GM21447 (cell line): ENCODE measurements around the gene HTR2B.
A peak's percentile ranks its signal among the peaks of the same experiment; 100 is the strongest.
"Not testable (repeated sequence)": the region's sequence is repeated elsewhere in the genome, so short reads cannot be mapped to it uniquely, and the experiment has no call there.

ENCODE experiments used
- ATAC-seq: cut with Tn5 transposase; IDR thresholded peaks from one replicate; pipeline ENCODE4 v1.9.1; 2021; ENCODE audit not compliant: unreplicated experiment

Gene HTR2B

DNA sequence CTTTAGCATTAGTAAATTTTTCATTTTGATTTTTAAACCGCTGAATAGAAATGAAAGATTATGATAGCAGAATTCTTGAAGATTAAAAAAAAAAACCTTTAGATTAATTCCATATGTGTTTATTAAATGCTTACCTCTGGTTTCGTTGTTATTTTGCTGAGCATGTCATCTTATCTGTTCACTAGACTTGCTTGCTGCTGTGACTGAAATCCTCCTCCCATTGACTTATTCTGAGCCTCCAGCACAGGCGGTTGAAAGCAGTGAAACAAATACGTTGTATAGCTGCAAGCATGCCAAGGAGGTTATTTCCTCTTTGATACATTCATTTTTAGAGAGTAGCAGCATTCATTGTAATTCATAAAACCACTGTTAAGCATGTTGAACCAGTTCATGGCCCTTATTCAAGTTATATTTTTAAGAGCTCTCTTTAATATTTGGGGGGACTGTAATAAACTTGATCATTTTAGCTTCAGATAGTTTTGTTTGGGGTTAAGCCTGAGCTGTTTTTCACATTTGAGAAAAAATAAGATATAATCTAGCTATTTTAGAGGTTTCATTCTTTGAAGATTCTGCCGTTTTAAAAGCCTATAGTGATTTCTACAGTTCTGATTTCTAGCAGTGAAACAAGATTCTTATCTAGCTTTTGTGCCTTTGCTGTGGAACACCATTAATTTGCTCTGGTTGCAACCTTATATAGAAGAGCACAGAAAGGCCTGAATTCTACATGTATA, at the start of gene HTR2B:
Gene HTR2B (minus strand): TSS at position 205 of the 731 bp plus-strand sequence. CDS start 1,278 bp downstream, outside the sequence.
- ATAC-seq: no peak

DNA sequence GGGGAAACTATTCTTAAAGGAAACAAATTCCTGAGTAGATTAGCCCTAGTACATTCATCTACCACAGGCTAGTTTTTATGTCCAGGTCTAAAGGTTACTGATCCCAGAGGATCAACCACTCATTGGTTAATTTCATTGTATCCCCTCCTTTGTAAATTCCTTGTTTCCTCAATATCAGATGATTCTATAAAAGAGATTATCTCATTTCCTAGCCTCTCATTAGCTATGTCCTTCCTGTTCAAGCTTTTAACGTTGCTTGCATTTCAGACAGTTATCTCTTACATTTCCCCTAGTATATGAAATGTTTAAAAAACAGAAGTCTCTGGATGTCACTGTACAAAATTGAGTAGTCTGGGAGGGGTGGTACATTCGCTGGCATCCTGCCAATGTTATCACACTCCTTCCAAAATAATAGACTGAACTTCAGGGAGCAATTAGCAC, 49.4 kb upstream of the HTR2B start:
- ATAC-seq: no peak

- ATAC-seq: no peak
Observed at GRCh38 chr2:231172025-231172424, 47.2 kb upstream of the HTR2B start.

GRCh38 chr2:231170055-231170454, 45.2 kb upstream of the HTR2B start:
- ATAC-seq: no peak

DNA sequence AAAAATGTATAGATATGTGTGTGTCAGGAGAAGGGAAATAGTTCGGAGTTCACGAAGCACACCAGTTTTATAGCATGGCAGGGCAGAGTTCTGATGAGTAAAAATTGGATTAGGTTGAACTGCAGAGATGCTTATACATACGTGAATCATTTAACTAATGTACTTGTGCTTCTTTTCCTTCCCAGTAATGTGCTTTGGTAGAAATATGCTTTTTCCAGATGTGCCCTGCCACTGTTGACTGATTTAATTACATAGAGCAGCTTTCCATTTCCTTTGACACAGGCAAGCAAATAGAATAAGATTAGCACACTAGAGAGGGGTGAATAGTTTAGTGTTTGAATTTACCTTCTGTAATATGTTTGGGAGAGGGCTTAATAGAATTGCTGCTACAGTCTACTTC, 44.6 kb upstream of the HTR2B start:
- ATAC-seq: no peak

DNA sequence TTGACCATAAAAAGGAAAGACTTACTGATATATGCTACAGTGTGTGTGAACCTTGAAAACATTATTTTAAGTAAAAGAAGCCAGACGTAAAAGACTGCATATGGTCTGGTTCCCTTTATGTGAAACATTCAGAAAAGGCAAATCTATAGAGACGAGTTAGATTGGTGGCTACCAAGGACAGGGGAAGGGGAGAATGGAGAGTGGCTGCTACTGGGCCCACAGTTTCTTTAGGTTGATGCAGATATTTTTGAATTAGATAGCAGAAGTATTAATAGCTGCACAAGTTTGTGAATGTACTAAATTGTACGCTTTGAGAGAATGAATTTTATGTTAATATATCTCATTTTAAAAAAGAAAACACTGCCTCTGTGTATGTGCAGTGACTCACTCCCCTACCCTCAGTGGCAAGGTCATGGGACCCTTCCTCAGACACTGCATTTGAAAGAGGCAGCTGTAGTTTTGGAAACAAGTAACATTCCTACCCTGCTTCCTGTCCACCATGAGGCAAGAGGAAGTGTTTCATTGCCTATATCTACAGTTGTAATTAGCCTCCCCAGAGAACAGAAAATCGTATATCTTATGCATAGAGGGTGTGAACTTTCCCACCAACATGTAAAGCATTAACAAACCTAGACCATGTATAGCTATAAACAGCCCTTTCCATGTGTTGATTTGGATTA, 43.8 kb upstream of the HTR2B start:
- no peak for ATAC-seq

DNA sequence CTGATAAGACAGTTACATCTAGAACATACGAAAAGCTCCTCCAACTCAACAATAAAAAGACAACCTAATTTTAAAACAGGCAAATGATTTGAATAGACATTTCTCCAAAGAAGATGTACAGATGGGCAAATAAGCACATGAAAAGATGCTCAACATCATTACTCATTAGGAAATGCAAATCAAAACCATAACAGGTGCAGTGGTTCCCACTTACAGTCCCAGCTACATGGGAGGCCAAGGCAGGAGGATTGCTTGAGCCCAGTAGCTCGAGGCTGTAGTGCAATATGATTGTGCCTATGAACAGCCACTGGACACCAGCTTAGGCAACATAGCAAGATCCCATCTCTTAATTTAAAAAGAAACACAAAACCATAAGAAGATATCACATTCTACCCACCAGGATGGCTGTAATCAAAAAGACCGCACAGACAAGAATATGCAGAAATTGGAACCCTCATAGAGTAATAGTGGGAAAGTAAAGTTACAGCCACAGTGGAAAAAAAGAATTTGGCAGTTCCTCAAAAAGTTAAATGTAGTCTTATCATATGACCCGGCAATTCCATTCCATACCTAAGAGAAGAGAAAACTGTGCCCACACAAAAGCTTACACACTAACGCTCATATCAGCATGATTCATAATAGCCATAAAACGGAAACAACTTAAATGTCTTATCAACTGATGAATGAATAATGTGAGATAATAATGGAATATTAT, 43.1 kb upstream of the HTR2B start:
- no peak for ATAC-seq

GRCh38 chr2:231163414-231164095, 38.7 kb upstream of the HTR2B start:
- ATAC-seq: no peak

- no peak for ATAC-seq
Observed at GRCh38 chr2:231163011-231163410, 38.2 kb upstream of the HTR2B start.

DNA sequence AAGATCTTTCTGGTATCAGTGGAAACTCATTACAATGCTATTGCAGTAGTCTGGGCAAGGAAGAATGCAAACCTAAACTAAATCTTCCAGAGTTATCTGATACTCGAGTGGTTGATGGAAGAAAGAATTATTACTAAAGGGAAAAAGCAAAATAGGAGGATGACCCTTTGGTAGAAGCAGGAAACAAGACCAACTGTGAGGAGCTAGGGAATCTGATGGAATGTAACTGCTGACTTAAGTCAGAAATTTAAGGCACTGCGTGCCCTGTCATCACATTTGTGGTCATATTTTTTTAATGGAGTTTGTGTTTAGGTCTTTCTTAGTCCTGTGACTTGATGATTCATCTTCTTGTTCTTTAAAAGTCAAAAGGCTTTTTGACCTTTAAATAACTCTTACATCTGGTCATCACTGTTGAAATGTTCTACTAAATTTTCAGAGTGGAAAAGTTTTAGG, 37.1 kb upstream of the HTR2B start:
- no peak for ATAC-seq

- peak; percentile 53 for ATAC-seq
Observed at GRCh38 chr2:231161252-231161839, 36.5 kb upstream of the HTR2B start.

DNA sequence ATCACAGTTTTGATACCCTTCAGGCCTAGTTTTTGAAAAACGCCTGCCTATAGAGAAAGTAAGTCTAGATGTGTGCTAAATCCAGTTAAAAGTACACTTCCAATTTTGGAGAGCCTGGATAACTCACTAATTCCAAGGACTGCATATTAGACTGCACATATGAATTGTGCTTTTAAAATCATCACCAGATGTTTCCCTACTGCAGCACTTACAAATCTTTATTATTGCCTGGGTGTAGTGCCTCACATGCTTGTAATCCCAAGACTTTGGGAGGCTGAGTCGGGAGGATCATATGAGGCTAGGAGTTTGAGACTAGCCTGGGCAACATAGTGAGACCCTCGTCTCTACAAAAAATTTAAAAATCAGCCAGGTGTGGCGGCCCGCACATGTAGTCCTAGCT, 35.9 kb upstream of the HTR2B start:
- no peak for ATAC-seq

- ATAC-seq: no peak
Observed at GRCh38 chr2:231159306-231159705, 34.5 kb upstream of the HTR2B start.

- ATAC-seq: no peak
Observed at GRCh38 chr2:231152800-231153557, 28.1 kb upstream of the HTR2B start.

DNA sequence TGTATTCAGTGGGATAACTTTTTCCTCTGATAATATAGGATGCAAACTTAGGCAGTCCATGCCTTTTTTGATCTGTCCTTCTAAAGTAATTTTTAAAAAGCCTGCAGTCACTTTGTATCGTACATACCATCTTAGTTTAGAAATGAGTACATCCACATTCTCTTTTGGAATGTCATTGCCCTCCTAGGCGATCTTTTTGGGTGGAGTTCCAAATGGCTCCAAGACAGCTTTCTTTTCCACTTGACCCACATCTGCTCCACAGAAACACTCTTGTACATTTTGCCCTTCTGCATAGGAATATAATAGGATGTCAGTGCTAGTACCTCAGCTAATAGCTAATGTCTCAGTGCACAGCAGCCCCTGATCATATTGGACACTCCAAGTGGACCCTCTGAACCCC, 21.8 kb upstream of the HTR2B start:
- no peak for ATAC-seq

DNA sequence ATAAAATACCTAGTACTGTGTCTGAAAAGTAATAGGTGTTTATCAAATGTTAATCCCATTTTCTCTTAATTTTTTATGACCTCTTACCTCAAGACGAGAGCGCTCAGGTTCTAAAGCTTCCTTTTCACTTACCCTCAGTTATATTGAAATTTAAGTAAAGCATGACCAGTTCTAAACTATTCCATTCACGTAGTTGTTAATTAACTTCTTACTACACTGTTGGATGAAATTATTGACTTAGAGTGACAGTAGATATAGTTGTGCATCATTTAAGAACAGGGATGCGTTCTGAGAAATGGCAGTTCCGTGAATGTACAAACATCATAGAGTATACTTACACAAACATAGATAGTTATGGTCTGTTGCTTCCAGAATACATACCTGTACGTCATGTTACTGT, 20.1 kb upstream of the HTR2B start:
- no peak for ATAC-seq

DNA sequence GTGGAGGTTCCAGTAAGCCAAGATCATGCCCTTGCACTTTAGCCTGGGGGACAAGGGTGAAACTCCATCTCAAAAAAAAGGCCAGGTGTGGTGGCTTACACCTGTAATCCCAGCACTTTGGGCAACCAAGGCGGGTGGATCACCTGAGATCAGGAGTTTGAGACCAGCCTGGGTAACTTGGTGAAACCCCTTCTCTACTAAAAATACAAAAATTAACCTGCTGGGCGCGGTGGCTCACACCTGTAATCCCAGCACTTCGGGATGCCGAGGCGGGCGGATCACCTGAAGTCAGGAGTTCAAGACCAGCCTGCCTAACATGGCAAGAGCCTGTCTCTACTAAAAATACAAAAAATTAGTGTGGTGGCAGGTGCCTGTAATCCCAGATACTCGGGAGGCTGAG, 16.0 kb upstream of the HTR2B start:
- ATAC-seq: not testable (repeated sequence)

- ATAC-seq: no peak
Observed at GRCh38 chr2:231139796-231140195, 15.0 kb upstream of the HTR2B start.

GRCh38 chr2:231138699-231139098, 13.9 kb upstream of the HTR2B start:
- ATAC-seq: no peak
